Stimulated activated CD8-positive, alpha-beta memory T cell treated with anti-CD3 and anti-CD28 coated beads, Interleukin-2, amount 100 ng/mL, for 1 hour (primary cell): ENCODE results near the gene C20orf173.
A peak's percentile ranks its signal among the peaks of the same experiment; 100 is the strongest.

Source experiments
- DNase-seq, 2 donors: peaks; one replicate each; pipeline ENCODE4 v3.0.0-alpha.2; 2020; ENCODE audit warnings: low read depth in 2 of 2

Gene C20orf173

GRCh38 chr20:35506872-35507638 is 22.4 kb downstream of the C20orf173 start:
- DNase-seq, result no peak

GRCh38 chr20:35506179-35506578 is 23.3 kb downstream of the C20orf173 start:
- DNase-seq, result no peak

DNA sequence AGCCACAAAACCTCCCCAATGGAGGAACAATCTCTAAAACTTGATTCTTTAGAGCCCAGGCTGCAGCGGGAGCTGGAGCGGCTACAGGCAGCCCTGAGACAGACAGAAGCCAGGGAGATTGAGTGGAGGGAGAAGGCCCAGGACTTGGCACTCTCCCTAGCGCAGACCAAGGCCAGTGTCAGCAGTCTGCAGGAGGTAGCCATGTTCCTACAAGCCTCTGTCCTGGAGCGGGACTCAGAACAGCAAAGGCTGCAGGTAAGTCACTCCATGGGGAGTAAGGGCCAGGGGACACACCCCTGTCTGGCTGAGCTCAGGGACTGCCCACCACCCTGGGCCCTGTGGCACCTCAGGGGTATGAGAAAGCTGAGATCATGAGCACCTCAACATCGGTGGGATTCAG is 24.7 kb downstream of the C20orf173 start:
- no peak for DNase-seq

DNA sequence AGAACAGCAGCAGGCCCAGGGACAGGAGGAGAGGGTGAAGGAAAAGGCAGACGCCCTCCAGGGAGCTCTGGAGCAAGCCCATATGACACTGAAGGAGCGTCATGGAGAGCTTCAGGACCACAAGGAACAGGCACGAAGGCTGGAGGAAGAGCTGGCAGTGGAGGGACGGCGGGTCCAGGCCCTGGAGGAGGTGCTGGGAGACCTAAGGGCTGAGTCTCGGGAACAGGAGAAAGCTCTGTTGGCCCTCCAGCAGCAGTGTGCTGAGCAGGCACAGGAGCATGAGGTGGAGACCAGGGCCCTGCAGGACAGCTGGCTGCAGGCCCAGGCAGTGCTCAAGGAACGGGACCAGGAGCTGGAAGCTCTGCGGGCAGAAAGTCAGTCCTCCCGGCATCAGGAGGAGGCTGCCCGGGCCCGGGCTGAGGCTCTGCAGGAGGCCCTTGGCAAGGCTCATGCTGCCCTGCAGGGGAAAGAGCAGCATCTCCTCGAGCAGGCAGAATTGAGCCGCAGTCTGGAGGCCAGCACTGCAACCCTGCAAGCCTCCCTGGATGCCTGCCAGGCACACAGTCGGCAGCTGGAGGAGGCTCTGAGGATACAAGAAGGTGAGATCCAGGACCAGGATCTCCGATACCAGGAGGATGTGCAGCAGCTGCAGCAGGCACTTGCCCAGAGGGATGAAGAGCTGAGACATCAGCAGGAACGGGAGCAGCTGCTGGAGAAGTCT is 25.5 kb downstream of the C20orf173 start:
- no peak for DNase-seq

- no peak for DNase-seq
These were observed 26.2 kb downstream of the C20orf173 start for GRCh38 chr20:35503281-35503680.

GRCh38 chr20:35502352-35502751 is 27.1 kb downstream of the C20orf173 start:
- no peak for DNase-seq

DNA sequence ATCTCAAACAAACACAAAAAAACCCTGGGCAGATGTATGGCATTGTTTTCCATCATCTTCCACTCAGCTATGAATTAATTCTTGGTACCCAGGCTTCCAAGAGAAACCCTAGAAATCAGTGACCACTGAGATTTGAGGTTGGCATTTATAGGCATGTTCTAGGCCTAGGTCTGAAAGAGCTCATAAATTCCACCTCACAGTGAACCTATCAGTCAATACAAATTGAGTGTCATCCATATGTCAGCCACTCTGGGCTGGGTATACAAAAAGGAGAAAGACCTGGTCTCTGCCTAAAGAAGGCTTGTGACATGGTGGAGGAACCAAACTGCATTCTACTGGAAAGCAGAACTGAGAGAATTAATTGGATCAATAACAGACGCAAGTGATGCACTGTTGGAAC is 30.2 kb downstream of the C20orf173 start:
- no peak for DNase-seq

GRCh38 chr20:35497780-35498189 is 31.7 kb downstream of the C20orf173 start:
- no peak for DNase-seq

- DNase-seq, result no peak
These were observed 32.1 kb downstream of the C20orf173 start for GRCh38 chr20:35497320-35497719.

GRCh38 chr20:35496481-35496880 is 33.0 kb downstream of the C20orf173 start:
- DNase-seq, result no peak

DNA sequence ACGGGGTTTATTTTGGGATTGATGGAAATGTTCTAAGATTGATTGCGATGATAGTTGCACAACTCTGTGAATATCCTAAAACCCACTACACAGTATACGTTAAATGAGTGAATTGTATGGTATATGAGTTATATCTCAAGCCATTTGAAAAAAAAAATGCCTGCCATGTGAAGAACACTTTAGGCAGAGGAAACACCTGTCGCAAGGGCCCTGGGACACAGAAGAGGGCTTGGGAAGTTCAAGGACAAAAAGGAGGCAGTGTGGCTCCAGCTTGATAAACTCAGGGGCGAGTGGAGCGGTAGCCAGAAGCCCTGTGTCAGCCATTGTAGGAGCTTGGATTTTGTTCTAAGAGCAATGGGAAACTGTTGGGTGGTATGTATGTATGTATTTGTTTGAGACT is 37.1 kb downstream of the C20orf173 start:
- no peak for DNase-seq

DNA sequence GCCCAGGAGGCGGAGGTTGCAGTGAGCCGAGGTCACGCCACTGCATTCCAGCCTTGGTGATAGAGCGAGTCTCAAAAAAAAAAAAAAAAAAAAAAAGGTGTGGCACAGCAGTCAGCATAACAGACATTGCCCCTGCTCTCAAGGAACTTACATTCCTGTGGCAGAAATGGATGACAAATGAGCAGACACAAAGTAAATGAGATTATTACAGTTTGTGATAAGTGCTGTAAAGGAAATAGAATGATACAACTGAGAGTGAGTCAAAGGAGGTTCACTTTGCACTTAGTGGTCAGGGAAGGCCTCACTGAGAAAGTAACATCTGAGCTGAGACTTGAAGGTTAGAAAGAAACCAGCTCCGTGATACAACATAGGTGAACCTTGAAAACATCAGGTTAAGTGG is 37.6 kb downstream of the C20orf173 start:
- DNase-seq, result no peak

GRCh38 chr20:35490736-35491181 is 38.7 kb downstream of the C20orf173 start:
- DNase-seq, result peak; percentile 38 to 41

DNA sequence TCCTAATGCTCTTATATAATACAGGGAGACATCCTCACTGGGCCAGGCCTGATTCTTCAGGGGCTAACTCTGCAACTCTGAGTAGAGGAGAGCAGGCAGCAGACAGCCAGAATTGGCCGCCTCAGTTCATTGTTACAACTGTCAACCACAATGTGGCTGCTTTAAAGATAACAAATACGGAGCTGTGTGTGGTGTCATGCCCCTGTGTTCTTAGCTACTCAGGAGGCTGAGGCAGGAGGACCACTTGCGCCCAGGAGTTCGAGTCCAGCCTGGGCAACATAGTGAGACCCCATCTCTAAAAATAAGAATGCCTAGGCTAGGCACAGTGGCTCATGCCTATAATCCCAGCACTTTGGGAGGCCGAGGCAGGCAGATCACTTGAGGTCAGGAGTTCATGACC is 39.7 kb downstream of the C20orf173 start:
- DNase-seq, result no peak

- DNase-seq, result no peak
These were observed 42.0 kb downstream of the C20orf173 start for GRCh38 chr20:35487479-35487878.

DNA sequence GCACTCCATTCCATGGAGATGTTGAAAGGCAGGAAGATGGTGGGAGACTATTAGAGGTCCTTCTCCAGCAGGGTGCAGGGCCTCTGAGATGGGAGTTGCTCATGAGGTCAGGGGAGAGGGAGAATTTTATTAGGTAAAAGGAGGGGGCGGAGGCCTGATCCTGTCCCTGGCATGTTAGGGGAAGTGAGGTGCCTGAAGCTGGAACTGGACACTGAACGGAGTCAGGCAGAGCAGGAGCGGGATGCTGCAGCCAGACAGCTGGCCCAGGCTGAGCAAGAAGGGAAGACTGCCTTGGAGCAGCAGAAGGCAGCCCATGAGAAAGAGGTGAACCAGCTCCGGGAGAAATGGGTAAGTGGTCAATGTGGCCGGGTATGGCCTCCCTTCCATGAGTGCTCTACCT is 49.7 kb downstream of the C20orf173 start:
- no peak for DNase-seq

DNA sequence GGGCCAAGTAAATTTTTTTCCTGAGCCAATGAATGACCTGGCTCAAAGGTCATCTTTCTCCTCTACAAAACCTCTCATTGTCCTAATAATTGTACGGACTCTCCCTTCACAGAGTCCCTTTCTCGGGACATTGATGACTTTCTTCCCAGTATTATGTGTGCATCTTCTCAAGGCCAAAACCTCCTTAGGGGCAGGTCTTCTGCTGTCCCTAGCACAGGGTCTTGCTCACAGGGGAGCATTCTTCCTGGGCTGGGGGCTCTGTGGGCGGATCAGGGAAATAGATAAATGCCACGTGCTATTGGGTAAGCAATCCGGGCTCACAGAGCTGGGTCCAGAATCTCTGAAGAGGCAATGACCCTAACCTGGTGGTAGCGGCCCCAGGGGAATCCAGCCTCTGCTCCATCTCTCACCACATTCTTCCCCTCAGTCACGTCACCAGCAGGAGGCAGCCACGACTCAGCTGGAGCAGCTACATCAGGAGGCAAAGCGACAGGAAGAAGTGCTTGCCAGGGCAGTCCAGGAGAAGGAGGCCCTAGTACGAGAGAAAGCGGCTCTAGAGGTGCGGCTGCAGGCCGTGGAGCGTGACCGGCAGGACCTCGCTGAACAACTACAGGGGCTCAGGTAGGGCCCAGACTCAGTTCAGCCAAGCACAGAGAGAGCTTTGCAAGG is 50.5 kb downstream of the C20orf173 start:
- no peak for DNase-seq
